Chondrocyte (in vitro differentiated cells): ENCODE results near the gene CD22. TPM values are rescaled to one million over a fixed set of nuclear protein-coding genes. Genes with fewer than 3 reads are reported as not detected.

ENCODE experiments used
- DNase-seq: peaks from one replicate; pipeline ENCODE4 v3.0.0; 2021; ENCODE audit warnings: mixed read lengths, low spot score
- H3K27ac Mint-ChIP-seq: one replicate; pipeline ENCODE4 v1.8.0; 2021; ENCODE audit warnings: mild to moderate bottlenecking, moderate library complexity, mixed read lengths; ENCODE audit not compliant: unreplicated experiment
- H3K27me3 Mint-ChIP-seq: 2 replicates; pipeline ENCODE4 v1.8.0; 2021; ENCODE audit warnings: low read depth, mixed read lengths
- H3K36me3 Mint-ChIP-seq: 2 replicates; pipeline ENCODE4 v1.8.0; 2021; ENCODE audit warnings: low read depth, mixed read lengths
- H3K4me1 Mint-ChIP-seq: 2 replicates; pipeline ENCODE4 v1.8.0; 2021; ENCODE audit warnings: low read depth, mild to moderate bottlenecking, mixed read lengths
- H3K4me3 Mint-ChIP-seq: one replicate; pipeline ENCODE4 v1.8.0; 2021; ENCODE audit warnings: mild to moderate bottlenecking, moderate library complexity, mixed read lengths; ENCODE audit not compliant: unreplicated experiment
- H3K9me3 Mint-ChIP-seq: 2 replicates; pipeline ENCODE4 v1.8.0; 2021; ENCODE audit warnings: low read depth, mixed read lengths
- CTCF ChIP-seq: fragments of 200-600 bp; sonication (generic); IDR thresholded peaks from 2 replicates; pipeline ENCODE4 v1.5.0; 2021; ENCODE audit warnings: antibody characterized with exemption, mild to moderate bottlenecking, moderate library complexity
- total RNA-seq: library from RNA; stranded (reverse); gene quantifications from 3 replicates; pipeline ENCODE4 v1.2.1, GENCODE V29; 2021

The CD22 gene
- total RNA-seq, 1 donor from 2014 or later = not detected

- TF ChIP-seq CTCF = no peak
- DNase-seq = no peak
- H3K4me1 Mint-ChIP-seq = peaks cover 13% of the 10 kb centered on the region
These were observed 14.0 kb upstream of the CD22 start for GRCh38 chr19:35314858-35315470.

GRCh38 chr19:35315883-35316282, 13.1 kb upstream of the CD22 start:
- Mint-ChIP-seq H3K36me3 (no peaks in the 10 kb centered on the region), H3K4me3 (no peak overlapping the region), H3K27me3 (no peaks in the 10 kb centered on the region), H3K9me3 (no peaks in the 10 kb centered on the region), H3K4me1 (peaks cover 13% of the 10 kb centered on the region), H3K27ac (no peak overlapping the region)
- DNase-seq = no peak
- TF ChIP-seq CTCF = no peak

More at GRCh38 chr19:35314858-35315470, 14.0 kb upstream of the CD22 start:
- Mint-ChIP-seq H3K4me3 (no peak overlapping the region), H3K27me3 (no peaks in the 10 kb centered on the region), H3K27ac (no peak overlapping the region), H3K36me3 (no peaks in the 10 kb centered on the region), H3K9me3 (no peaks in the 10 kb centered on the region)

- Mint-ChIP-seq H3K4me3 (no peak overlapping the region), H3K27ac (no peak overlapping the region), H3K4me1 (peaks cover 13% of the 10 kb centered on the region), H3K27me3 (no peaks in the 10 kb centered on the region), H3K36me3 (no peaks in the 10 kb centered on the region), H3K9me3 (no peaks in the 10 kb centered on the region)
- DNase-seq = no peak
- no peak for TF ChIP-seq CTCF
These were observed 12.4 kb upstream of the CD22 start for GRCh38 chr19:35316560-35316959.

- Mint-ChIP-seq H3K27ac (no peak overlapping the region), H3K4me1 (peaks cover 13% of the 10 kb centered on the region), H3K27me3 (peaks cover 2% of the 10 kb centered on the region), H3K4me3 (no peak overlapping the region), H3K36me3 (no peaks in the 10 kb centered on the region), H3K9me3 (peaks cover 3% of the 10 kb centered on the region)
- no peak for DNase-seq
- TF ChIP-seq CTCF = no peak
These were observed 11.4 kb upstream of the CD22 start for GRCh38 chr19:35317464-35318043.

- Mint-ChIP-seq H3K9me3 (peaks cover 3% of the 10 kb centered on the region), H3K27me3 (peaks cover 2% of the 10 kb centered on the region), H3K36me3 (no peaks in the 10 kb centered on the region), H3K4me3 (no peak overlapping the region), H3K27ac (peak overlapping the region; percentile 63), H3K4me1 (peaks cover 11% of the 10 kb centered on the region)
- DNase-seq = no peak
- no peak for TF ChIP-seq CTCF
These were observed 10.1 kb upstream of the CD22 start for GRCh38 chr19:35318679-35319448.
